ENCODE measurements around the gene AGO1.
"Not testable (repeated sequence)": the region's sequence is repeated elsewhere in the genome, so short reads cannot be mapped to it uniquely, and the experiment has no call there.

AGO1 gene

DNA sequence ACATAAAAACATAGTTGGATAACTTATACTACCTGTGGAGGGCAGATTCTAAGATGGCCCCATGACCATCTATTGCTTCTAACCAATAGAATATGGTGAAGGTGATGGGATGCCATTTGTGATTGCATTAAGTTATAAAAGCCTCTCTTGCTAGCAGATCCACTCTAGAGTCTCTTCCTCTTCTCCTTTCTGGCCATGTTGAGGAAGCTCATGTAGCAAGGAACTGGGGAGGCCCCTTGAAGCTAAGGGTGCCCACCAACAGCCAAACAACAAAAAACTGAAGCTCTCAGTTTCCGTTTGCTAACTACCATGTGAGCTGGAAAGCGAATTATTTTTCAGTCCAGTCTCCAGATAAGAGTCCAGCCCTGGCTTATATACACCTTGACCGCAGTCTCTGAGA is 16.0 kb upstream of the AGO1 start:
- WGBS, 2 experiments: 91 to 95% methylated on average over 3 of the region's 3 CpGs
- Histone ChIP-seq H3K27ac (ENCODE audit: insufficient read depth, low read depth, low read length, poor library complexity, severe bottlenecking) (no peak overlapping the region), H3K27me3 (ENCODE audit: control insufficient read depth, insufficient read depth, low read length, poor library complexity, severe bottlenecking) (no peaks in the 10 kb centered on the region), H3K36me3 (ENCODE audit: control insufficient read depth, insufficient read depth, low read length) (no peaks in the 10 kb centered on the region), H3K9me3 (ENCODE audit: control insufficient read depth, low read length) (no peaks in the 10 kb centered on the region), H3K4me3 (ENCODE audit: insufficient read depth, low read depth, low read length) (no peak overlapping the region), H3K4me1 (ENCODE audit: control insufficient read depth, insufficient read depth, low read length) (no peaks in the 10 kb centered on the region)

DNA sequence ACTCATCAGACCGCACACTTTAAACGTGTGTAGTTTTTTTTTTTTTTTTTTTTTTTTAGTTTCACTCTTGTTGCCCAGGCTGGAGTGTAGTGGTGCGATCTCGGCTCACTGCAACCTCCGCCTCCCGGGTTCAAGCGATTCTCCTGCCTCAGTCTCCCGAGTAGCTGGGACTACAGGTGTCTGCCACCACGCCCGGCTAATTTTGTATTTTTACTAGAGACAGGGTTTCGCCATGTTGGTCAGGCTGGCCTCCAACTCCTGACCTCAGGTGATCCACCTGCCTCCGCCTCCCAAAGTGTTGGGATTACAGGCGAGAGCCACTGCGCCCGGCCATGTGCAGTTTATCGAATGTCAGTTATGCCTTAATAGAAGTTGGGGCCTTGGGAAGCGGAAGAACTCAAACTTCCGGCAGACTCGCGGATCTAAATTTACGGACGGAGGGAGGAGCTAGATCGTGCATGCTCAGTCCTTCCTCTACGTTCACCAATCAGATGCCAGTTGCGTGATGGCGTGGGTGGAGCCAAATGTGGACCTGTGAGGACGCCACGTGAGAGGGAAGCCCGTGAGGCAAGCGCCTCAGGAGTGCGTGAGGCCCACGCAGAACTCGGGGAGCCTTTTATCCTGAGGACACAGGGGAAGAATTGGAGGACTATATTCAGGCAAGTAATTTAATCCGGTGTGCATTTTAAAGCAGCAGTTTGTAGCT is 13.6 kb upstream of the AGO1 start:
- H3K36me3 ChIP-seq (ENCODE audit: control insufficient read depth, insufficient read depth, low read length); H3K27ac ChIP-seq (ENCODE audit: insufficient read depth, low read depth, low read length, poor library complexity, severe bottlenecking); H3K27me3 ChIP-seq (ENCODE audit: control insufficient read depth, insufficient read depth, low read length, poor library complexity, severe bottlenecking); H3K4me1 ChIP-seq (ENCODE audit: control insufficient read depth, insufficient read depth, low read length); H3K4me3 ChIP-seq (ENCODE audit: insufficient read depth, low read depth, low read length); H3K9me3 ChIP-seq (ENCODE audit: control insufficient read depth, low read length): not testable (repeated sequence)
- WGBS, 2 experiments: 91 to 94% methylated on average over 34 of the region's 34 CpGs

- H3K27me3 ChIP-seq (ENCODE audit: control insufficient read depth, insufficient read depth, low read length, poor library complexity, severe bottlenecking): no peaks in the 10 kb centered on the region
- H3K4me3 ChIP-seq (ENCODE audit: insufficient read depth, low read depth, low read length): no peak overlapping the region
- H3K4me1 ChIP-seq (ENCODE audit: control insufficient read depth, insufficient read depth, low read length): no peaks in the 10 kb centered on the region
- H3K36me3 ChIP-seq (ENCODE audit: control insufficient read depth, insufficient read depth, low read length): no peaks in the 10 kb centered on the region
- no peaks in the 10 kb centered on the region for H3K9me3 ChIP-seq (ENCODE audit: control insufficient read depth, low read length)
- no peak overlapping the region for H3K27ac ChIP-seq (ENCODE audit: insufficient read depth, low read depth, low read length, poor library complexity, severe bottlenecking)
- WGBS, 2 experiments: 87 to 94% methylated on average over 1 to 2 of the region's 2 CpGs
These were observed 12.2 kb upstream of the AGO1 start for GRCh38 chr1:35870651-35871309.

DNA sequence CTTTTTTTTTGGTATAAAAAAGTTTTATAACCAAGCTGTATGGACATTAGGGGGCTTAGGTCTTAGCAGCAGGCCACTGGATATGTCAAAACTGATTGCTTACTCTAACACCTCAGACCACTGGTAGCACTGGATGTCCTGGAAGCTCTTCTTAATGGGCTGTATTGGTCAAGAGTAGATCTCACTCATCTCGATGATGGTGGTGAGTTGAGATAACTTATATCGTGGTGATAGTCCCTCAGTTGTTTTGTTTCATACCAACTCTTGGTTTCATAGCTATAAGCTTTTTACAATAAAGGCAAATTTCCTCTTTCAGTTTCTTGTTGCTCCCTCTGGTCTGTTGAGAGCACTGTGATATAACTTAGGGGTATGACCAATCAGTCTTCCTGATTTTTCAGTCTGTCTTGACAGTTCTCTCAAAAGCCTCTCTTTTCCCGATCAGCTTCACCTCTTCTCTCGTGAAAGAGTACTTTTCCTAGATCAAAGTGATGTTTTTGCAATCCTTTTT is 9.7 kb upstream of the AGO1 start:
- H3K36me3 ChIP-seq (ENCODE audit: control insufficient read depth, insufficient read depth, low read length): no peaks in the 10 kb centered on the region
- WGBS, 2 experiments: 87 to 97% methylated on average over 4 of the region's 4 CpGs
- H3K4me1 ChIP-seq (ENCODE audit: control insufficient read depth, insufficient read depth, low read length): no peaks in the 10 kb centered on the region
- H3K4me3 ChIP-seq (ENCODE audit: insufficient read depth, low read depth, low read length): no peak overlapping the region
- no peak overlapping the region for H3K27ac ChIP-seq (ENCODE audit: insufficient read depth, low read depth, low read length, poor library complexity, severe bottlenecking)
- no peaks in the 10 kb centered on the region for H3K9me3 ChIP-seq (ENCODE audit: control insufficient read depth, low read length)
- no peaks in the 10 kb centered on the region for H3K27me3 ChIP-seq (ENCODE audit: control insufficient read depth, insufficient read depth, low read length, poor library complexity, severe bottlenecking)

DNA sequence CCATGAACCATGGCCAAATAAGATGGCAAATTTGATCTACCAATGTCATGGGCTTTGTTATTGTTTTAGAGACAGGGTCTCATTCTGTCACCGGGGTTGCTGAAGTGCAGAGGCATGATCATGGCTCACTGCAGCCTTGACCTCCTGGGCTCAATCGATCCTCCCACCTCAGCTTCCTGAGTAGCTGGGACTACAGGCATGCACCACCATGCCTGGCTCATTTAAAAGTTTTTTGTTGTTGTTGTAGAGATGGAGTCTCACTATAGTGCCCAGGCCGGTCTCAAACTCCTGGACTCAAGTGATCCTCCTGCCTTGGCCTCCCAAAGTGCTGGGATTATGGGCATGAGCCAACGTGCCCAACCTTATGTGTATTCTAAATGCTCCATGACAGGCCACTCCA is 8.9 kb upstream of the AGO1 start:
- not testable (repeated sequence) for H3K9me3 ChIP-seq (ENCODE audit: control insufficient read depth, low read length); H3K36me3 ChIP-seq (ENCODE audit: control insufficient read depth, insufficient read depth, low read length); H3K27ac ChIP-seq (ENCODE audit: insufficient read depth, low read depth, low read length, poor library complexity, severe bottlenecking); H3K4me3 ChIP-seq (ENCODE audit: insufficient read depth, low read depth, low read length); H3K4me1 ChIP-seq (ENCODE audit: control insufficient read depth, insufficient read depth, low read length); H3K27me3 ChIP-seq (ENCODE audit: control insufficient read depth, insufficient read depth, low read length, poor library complexity, severe bottlenecking)
- 84 to 91% methylated on average over 4 of the region's 4 CpGs for WGBS, 2 experiments

DNA sequence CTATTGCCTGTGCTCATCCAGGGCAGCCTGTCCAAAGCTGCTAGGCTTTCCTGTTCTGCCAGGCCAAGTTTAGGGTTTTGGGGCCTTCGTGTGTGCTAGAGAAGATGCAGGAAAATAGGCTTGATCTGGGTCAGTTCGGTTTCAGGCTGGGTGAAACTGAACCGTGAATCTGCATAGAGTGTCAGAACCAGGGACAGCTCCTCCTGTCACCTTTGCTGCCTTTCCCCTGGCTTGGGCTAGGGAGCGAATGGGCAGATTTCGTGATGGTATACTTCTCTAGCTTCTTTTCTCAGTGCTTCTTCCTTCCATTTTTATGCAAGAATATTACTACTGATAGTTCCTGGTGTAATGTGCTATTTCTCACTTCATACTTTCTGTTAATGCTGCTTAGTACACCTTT is 6.0 kb upstream of the AGO1 start:
- Histone ChIP-seq H3K9me3 (ENCODE audit: control insufficient read depth, low read length) (no peaks in the 10 kb centered on the region), H3K27ac (ENCODE audit: insufficient read depth, low read depth, low read length, poor library complexity, severe bottlenecking) (no peak overlapping the region), H3K4me1 (ENCODE audit: control insufficient read depth, insufficient read depth, low read length) (no peaks in the 10 kb centered on the region), H3K27me3 (ENCODE audit: control insufficient read depth, insufficient read depth, low read length, poor library complexity, severe bottlenecking) (no peaks in the 10 kb centered on the region), H3K36me3 (ENCODE audit: control insufficient read depth, insufficient read depth, low read length) (no peaks in the 10 kb centered on the region), H3K4me3 (ENCODE audit: insufficient read depth, low read depth, low read length) (no peak overlapping the region)
- WGBS, 2 experiments: 44% methylated on average over 5 of the region's 5 CpGs

GRCh38 chr1:35881850-35882273 is 1.1 kb upstream of the AGO1 start:
- Histone ChIP-seq H3K27me3 (ENCODE audit: control insufficient read depth, insufficient read depth, low read length, poor library complexity, severe bottlenecking) (no peaks in the 10 kb centered on the region), H3K27ac (ENCODE audit: insufficient read depth, low read depth, low read length, poor library complexity, severe bottlenecking) (no peak overlapping the region), H3K4me1 (ENCODE audit: control insufficient read depth, insufficient read depth, low read length) (peaks cover 24% of the 10 kb centered on the region), H3K9me3 (ENCODE audit: control insufficient read depth, low read length) (no peaks in the 10 kb centered on the region), H3K36me3 (ENCODE audit: control insufficient read depth, insufficient read depth, low read length) (no peaks in the 10 kb centered on the region), H3K4me3 (ENCODE audit: insufficient read depth, low read depth, low read length) (no peak overlapping the region)
- WGBS, 2 experiments: 88 to 89% methylated on average over 4 of the region's 4 CpGs

GRCh38 chr1:35882586-35882944 is 444 bp upstream of the AGO1 start:
- H3K4me1 ChIP-seq (ENCODE audit: control insufficient read depth, insufficient read depth, low read length): peaks cover 31% of the 10 kb centered on the region
- H3K27ac ChIP-seq (ENCODE audit: insufficient read depth, low read depth, low read length, poor library complexity, severe bottlenecking): no peak overlapping the region
- H3K27me3 ChIP-seq (ENCODE audit: control insufficient read depth, insufficient read depth, low read length, poor library complexity, severe bottlenecking): no peaks in the 10 kb centered on the region
- no peaks in the 10 kb centered on the region for H3K9me3 ChIP-seq (ENCODE audit: control insufficient read depth, low read length)
- no peaks in the 10 kb centered on the region for H3K36me3 ChIP-seq (ENCODE audit: control insufficient read depth, insufficient read depth, low read length)
- 78% methylated on average over 16 of the region's 16 CpGs for WGBS, 2 experiments
- peak overlapping the region; percentile 75 for H3K4me3 ChIP-seq (ENCODE audit: insufficient read depth, low read depth, low read length)

GRCh38 chr1:35883635-35884101 is 659 bp downstream of the AGO1 start:
- Histone ChIP-seq H3K36me3 (ENCODE audit: control insufficient read depth, insufficient read depth, low read length) (peaks cover 5% of the 10 kb centered on the region), H3K4me1 (ENCODE audit: control insufficient read depth, insufficient read depth, low read length) (peaks cover 36% of the 10 kb centered on the region), H3K27ac (ENCODE audit: insufficient read depth, low read depth, low read length, poor library complexity, severe bottlenecking) (no peak overlapping the region), H3K27me3 (ENCODE audit: control insufficient read depth, insufficient read depth, low read length, poor library complexity, severe bottlenecking) (no peaks in the 10 kb centered on the region), H3K9me3 (ENCODE audit: control insufficient read depth, low read length) (no peaks in the 10 kb centered on the region), H3K4me3 (ENCODE audit: insufficient read depth, low read depth, low read length) (peak overlapping the region; percentile 75)
- 1% methylated on average over 24 to 29 of the region's 29 CpGs for WGBS, 2 experiments

- WGBS, 2 experiments: 65 to 78% methylated on average over 2 of the region's 2 CpGs
- peaks cover 11% of the 10 kb centered on the region for H3K36me3 ChIP-seq (ENCODE audit: control insufficient read depth, insufficient read depth, low read length)
- H3K27ac ChIP-seq (ENCODE audit: insufficient read depth, low read depth, low read length, poor library complexity, severe bottlenecking): no peak overlapping the region
- no peak overlapping the region for H3K4me3 ChIP-seq (ENCODE audit: insufficient read depth, low read depth, low read length)
- H3K27me3 ChIP-seq (ENCODE audit: control insufficient read depth, insufficient read depth, low read length, poor library complexity, severe bottlenecking): no peaks in the 10 kb centered on the region
- H3K9me3 ChIP-seq (ENCODE audit: control insufficient read depth, low read length): no peaks in the 10 kb centered on the region
- peaks cover 36% of the 10 kb centered on the region for H3K4me1 ChIP-seq (ENCODE audit: control insufficient read depth, insufficient read depth, low read length)
These were observed 1.9 kb downstream of the AGO1 start for GRCh38 chr1:35884934-35885333.

All from ectodermal cell (in vitro differentiated cells).